ENCODE data around the gene TPPP2. TPM values are rescaled to one million over a fixed set of nuclear protein-coding genes. Genes with fewer than 3 reads are reported as not detected.

The TPPP2 gene
- total and polyA plus RNA-seq, 10 of the 15 experiments (the other 5 are each of a cell fraction or from before 2014, with no cell fraction given): not detected

- TF ChIP-seq SMAD1 (IDR thresholded peaks at IDR 0.05; ENCODE audit: low read depth, partially characterized antibody) (no peak), KDM1A (IDR thresholded peaks at IDR 0.05; ENCODE audit: borderline replicate concordance) (no peak), BMI1 (IDR thresholded peaks at IDR 0.05; ENCODE audit: borderline replicate concordance) (no peak)
Observed at GRCh38 chr14:21074398-21075272, 44.6 kb downstream of the TPPP2 start (continued).

- 31% methylated on average over 9 of the region's 9 CpGs for WGBS (ENCODE audit: insufficient coverage, insufficient replicate concordance, low lambda C conversion rate, missing lambda C conversion rate)
- Histone ChIP-seq H3K27ac (ENCODE audit: control insufficient read depth, insufficient read depth) (no peak overlapping the region), H3K79me2 (ENCODE audit: control insufficient read depth, insufficient read depth, low read length) (no peaks in the 10 kb centered on the region), H3K4me1 (ENCODE audit: control insufficient read depth, insufficient read depth, low read length) (peaks cover 13% of the 10 kb centered on the region), H4K20me1 (ENCODE audit: control insufficient read depth, insufficient read depth) (no peaks in the 10 kb centered on the region), H2AFZ (ENCODE audit: control insufficient read depth, low read depth, low read length) (no peak overlapping the region), H3K36me3 (ENCODE audit: control insufficient read depth in 2 of 2, insufficient read depth in 2 of 2, low read length in 1 of 2) (no peaks in the 10 kb centered on the region), H3K4me3 (no peak overlapping the region), H3K27me3 (replicated peaks in 1 of 2; ENCODE audit: control insufficient read depth in 2 of 2, insufficient read depth in 2 of 2, low read length in 1 of 2) (peaks cover under 1 to 3% of the 10 kb centered on the region in 2 experiments; a peak in 1 of 4 replicates), H3K9ac (ENCODE audit: control insufficient read depth, insufficient read depth, low read length) (no peak overlapping the region), H3K4me2 (ENCODE audit: control insufficient read depth, insufficient read depth) (no peak overlapping the region), H3K9me3 (replicated peaks; ENCODE audit: control insufficient read depth, insufficient read depth, low read length) (no peaks in the 10 kb centered on the region)
- DNase-seq (ENCODE audit: low read depth, low spot score) (no peak), ATAC-seq (no peak), FAIRE-seq (no peak)
- no TSS peak for BruUV-seq (replicated peaks)
- RAD21 ChIA-PET (ENCODE audit: unreplicated experiment): no interaction called here
- in situ Hi-C loops (cut with MboI): no loop called here
- CTCF ChIA-PET: interaction anchor here (1.3 to 3.0 kb wide), 2 partner anchors 13 to 16 kb away, joined by 4 to 10 read pairs; no protein-coding TSS in a partner anchor
- POLR2A ChIA-PET: no interaction called here
- intact Hi-C loops (cut with micrococcal nuclease; ENCODE audit: unreplicated experiment): no loop called here
- SMC1A ChIA-PET (ENCODE audit: uncharacterized antibody, unreplicated experiment): no interaction called here
- TF ChIP-seq ATF7 (IDR thresholded peaks at IDR 0.05; ENCODE audit: low read depth) (no peak), STAT1 (conservative IDR thresholded peaks at IDR 0.05) (no peak), NR2F1 (conservative IDR thresholded peaks at IDR 0.05) (no peak), BHLHE40 (IDR thresholded peaks at IDR 0.05; ENCODE audit: borderline replicate concordance in 1 of 2, low read depth in 2 of 2, low read length in 1 of 2) (no peak), CHD4 (IDR thresholded peaks at IDR 0.05) (no peak), MYC (IDR thresholded peaks at IDR 0.05; ENCODE audit: insufficient read depth, insufficient read length, insufficient replicate concordance, low read length, severe bottlenecking) (no peak), FOS (IDR thresholded peaks at IDR 0.05; ENCODE audit: borderline replicate concordance, extremely low read depth, insufficient read length) (no peak), NFIC (IDR thresholded peaks at IDR 0.05; ENCODE audit: low read depth, low read length) (no peak), MLLT1 (IDR thresholded peaks at IDR 0.05) (no peak), NR2C1 (IDR thresholded peaks at IDR 0.05) (no peak), CREB1 (IDR thresholded peaks at IDR 0.05; ENCODE audit: low read depth) (no peak), ASH2L (IDR thresholded peaks at IDR 0.05; ENCODE audit: borderline replicate concordance, low read depth) (no peak), RELB (IDR thresholded peaks at IDR 0.05; ENCODE audit: low read depth) (no peak), GATAD2B (conservative IDR thresholded peaks at IDR 0.05; ENCODE audit: low read depth) (no peak)
Observed at GRCh38 chr14:21075719-21076437, 45.9 kb downstream of the TPPP2 start.

All from GM12878 (cell line).